Activated T-helper 2 cell treated with anti-CD3 and anti-CD28 coated beads, Interferon-gamma antibody, Interleukin-2, Interleukin-4, amounts not matched to agents 10 μg/mL and 5 μg/mL and 100 μg/mL, durations not matched to agents 14 hours and 24 hours and 36 hours (primary cell): Measurements from ENCODE around the gene KPNA3. TPM values are rescaled to one million over a fixed set of nuclear protein-coding genes. Genes with fewer than 3 reads are reported as not detected.

Source experiments
- DNase-seq: peaks from one replicate; pipeline ENCODE4 v3.0.0; 2021; ENCODE audit warnings: low spot score
- H3K27ac Mint-ChIP-seq: one replicate; pipeline ENCODE4 v1.8.0; 2021; ENCODE audit warnings: mixed read lengths
- H3K27me3 Mint-ChIP-seq: one replicate; pipeline ENCODE4 v1.8.0; 2021; ENCODE audit warnings: low read depth, mixed read lengths
- H3K36me3 Mint-ChIP-seq: one replicate; pipeline ENCODE4 v1.8.0; 2021; ENCODE audit warnings: low read depth, mixed read lengths
- H3K4me1 Mint-ChIP-seq: one replicate; pipeline ENCODE4 v1.8.0; 2021; ENCODE audit warnings: low read depth, mixed read lengths
- H3K4me3 Mint-ChIP-seq: one replicate; pipeline ENCODE4 v1.8.0; 2021; ENCODE audit warnings: low read depth, mild to moderate bottlenecking, moderate library complexity, mixed read lengths
- H3K9me3 Mint-ChIP-seq: one replicate; pipeline ENCODE4 v1.8.0; 2021; ENCODE audit warnings: mixed read lengths
- intact Hi-C: fragments of 100-400 bp; cut with micrococcal nuclease; formaldehyde crosslinking; loops from one replicate; pipeline ENCODE4 v1.15.1; 2023
- total RNA-seq: library from RNA; stranded (reverse); gene quantifications from 2 replicates; pipeline ENCODE4 v1.2.3, GENCODE V29; 2022

Gene KPNA3
- total RNA-seq, 1 donor from 2014 or later, result 46.1 TPM

- peaks cover 18% of the 10 kb centered on the region for H3K36me3 Mint-ChIP-seq
- H3K4me1 Mint-ChIP-seq, result peaks cover 9% of the 10 kb centered on the region
- H3K27ac Mint-ChIP-seq, result no peak overlapping the region
- H3K27me3 Mint-ChIP-seq, result no peaks in the 10 kb centered on the region
- H3K4me3 Mint-ChIP-seq, result no peak overlapping the region
- intact Hi-C loops, result no loop called here
- H3K9me3 Mint-ChIP-seq, result no peaks in the 10 kb centered on the region
- no peak for DNase-seq
Observed at GRCh38 chr13:49679246-49679645, 113.2 kb downstream of the KPNA3 start.

DNA sequence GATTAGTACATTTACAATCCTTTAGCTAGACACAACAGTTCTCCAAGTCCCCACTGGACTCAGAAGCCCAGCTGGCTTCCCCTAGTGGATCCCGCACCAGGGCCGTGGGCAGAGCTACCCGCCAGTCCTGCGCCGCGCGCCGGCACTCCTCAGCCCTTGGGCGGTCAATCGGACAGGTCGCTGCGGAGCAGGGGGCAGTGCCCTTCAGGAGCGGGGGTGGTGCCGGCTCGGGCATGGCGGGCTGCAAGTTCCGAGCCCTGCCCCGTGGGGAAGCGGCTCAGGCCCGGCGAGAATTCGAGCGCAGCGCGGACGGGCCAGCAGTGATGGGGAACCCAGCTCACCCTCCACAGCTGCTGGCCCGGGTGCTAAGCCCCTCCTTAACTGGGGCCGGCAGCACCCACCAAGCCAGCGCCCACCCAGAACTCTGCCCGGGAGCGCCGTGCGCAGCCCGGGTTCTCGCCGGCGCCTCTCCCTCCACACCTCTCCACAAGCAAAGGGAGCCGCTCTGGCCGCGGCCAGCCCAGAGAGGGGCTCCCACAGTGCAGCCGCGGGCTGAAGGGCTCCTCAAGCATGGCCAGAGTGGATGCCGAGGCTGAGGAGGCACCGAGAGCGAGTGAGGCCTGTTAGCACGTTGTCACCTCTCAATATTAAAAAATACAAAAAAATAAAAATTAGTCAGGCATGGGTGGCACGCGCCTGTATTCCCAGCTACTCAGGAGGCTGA is 114.1 kb downstream of the KPNA3 start:
- Mint-ChIP-seq H3K27me3 (no peaks in the 10 kb centered on the region), H3K36me3 (peaks cover 19% of the 10 kb centered on the region), H3K4me3 (no peak overlapping the region), H3K9me3 (no peaks in the 10 kb centered on the region), H3K27ac (no peak overlapping the region), H3K4me1 (peaks cover 3% of the 10 kb centered on the region)
- intact Hi-C loops, result no loop called here
- no peak for DNase-seq

DNA sequence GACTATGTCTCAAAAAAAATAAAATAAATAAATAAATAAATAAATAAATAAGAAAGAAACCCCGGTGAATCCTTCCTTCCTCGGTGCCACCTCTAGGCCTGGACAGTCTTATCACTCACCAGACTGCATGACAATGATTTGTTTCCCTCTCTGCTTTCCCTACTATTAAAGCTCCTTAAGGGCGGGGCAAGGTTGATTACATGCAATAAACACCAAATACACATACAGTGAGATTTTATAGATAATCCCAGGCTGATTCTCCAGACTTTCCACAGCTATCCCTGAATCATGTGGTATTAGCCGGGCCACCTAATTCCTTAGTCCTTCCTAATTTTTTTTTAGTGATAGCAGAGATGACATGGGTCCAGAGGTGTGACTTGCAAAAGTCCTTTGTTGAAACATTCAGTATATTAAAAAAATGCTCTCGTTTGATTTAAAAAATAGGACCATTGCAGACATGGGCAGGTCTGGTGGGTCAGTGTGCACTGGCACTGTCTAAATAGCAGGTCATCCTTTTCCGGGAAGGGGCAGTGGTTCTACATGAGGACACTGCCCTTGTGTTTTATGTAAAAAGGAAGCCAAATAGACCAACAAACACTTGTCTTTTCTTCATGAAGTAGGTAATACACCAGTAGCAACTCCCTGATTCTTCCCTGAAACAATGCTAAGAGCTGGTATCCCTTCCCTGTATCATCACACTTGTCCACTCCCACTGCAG is 115.7 kb downstream of the KPNA3 start:
- no peaks in the 10 kb centered on the region for H3K9me3 Mint-ChIP-seq
- peaks cover 1% of the 10 kb centered on the region for H3K4me1 Mint-ChIP-seq
- H3K4me3 Mint-ChIP-seq, result no peak overlapping the region
- no peak overlapping the region for H3K27ac Mint-ChIP-seq
- no peak for DNase-seq
- H3K27me3 Mint-ChIP-seq, result no peaks in the 10 kb centered on the region
- intact Hi-C loops, result no loop called here
- peaks cover 22% of the 10 kb centered on the region for H3K36me3 Mint-ChIP-seq

- Mint-ChIP-seq H3K36me3 (peaks cover 38% of the 10 kb centered on the region), H3K27ac (no peak overlapping the region), H3K9me3 (no peaks in the 10 kb centered on the region), H3K4me1 (peaks cover 2% of the 10 kb centered on the region), H3K4me3 (no peak overlapping the region), H3K27me3 (no peaks in the 10 kb centered on the region)
- intact Hi-C loops, result no loop called here
- no peak for DNase-seq
Observed at GRCh38 chr13:49670828-49671227, 121.7 kb downstream of the KPNA3 start.

GRCh38 chr13:49669735-49670309 is 122.7 kb downstream of the KPNA3 start:
- Mint-ChIP-seq H3K9me3 (no peaks in the 10 kb centered on the region), H3K4me3 (no peak overlapping the region), H3K36me3 (peaks cover 34% of the 10 kb centered on the region), H3K27ac (no peak overlapping the region), H3K4me1 (peaks cover 2% of the 10 kb centered on the region), H3K27me3 (no peaks in the 10 kb centered on the region)
- no peak for DNase-seq
- intact Hi-C loops, result loop anchor here (5.0 kb wide), 1 partner anchor 177 kb away; no protein-coding TSS in a partner anchor

DNA sequence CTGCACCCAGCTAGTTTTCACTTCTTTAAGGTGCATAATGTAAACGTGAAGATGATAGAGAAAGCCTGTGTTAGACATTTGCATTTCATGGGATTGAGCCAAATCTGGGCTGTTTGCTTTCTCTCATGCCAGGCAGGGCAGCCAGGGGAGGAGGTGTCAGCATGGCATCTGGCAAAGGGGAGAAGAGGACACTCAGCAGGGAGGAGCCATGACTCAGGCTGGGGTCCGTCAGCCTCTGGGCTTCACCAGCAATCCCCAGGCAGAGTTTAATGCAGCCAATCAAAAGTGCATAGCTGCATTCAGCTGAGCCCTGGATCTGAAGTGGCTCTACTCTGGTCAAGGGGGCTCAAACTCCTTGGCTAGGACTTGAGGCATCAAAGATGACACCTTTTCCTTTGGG is 124.7 kb downstream of the KPNA3 start:
- Mint-ChIP-seq H3K27me3 (no peaks in the 10 kb centered on the region), H3K9me3 (no peaks in the 10 kb centered on the region), H3K36me3 (peaks cover 31% of the 10 kb centered on the region), H3K4me3 (no peak overlapping the region), H3K4me1 (peaks cover 2% of the 10 kb centered on the region), H3K27ac (no peak overlapping the region)
- intact Hi-C loops, result loop anchor here (5.0 kb wide), 1 partner anchor 180 kb away; no protein-coding TSS in a partner anchor
- no peak for DNase-seq

DNA sequence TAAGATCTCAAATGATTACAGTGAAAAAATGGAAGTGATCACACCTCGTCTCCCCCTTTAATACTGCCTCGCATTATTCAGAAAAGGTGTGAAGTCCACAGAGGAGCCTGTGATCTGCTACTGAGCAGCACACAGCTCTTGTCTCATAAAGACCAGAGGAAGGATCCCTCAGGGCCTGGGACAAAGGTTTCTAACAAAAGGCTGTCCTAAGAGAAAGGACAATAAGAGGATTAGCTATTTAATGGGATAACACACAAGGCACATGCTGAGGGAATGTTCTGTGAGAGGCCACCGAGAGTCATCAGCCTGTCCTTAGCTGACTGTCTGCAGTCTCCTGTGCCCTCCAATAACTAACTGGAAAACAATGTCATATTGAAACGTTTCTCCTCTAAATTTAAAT is 127.9 kb downstream of the KPNA3 start:
- peaks cover 41% of the 10 kb centered on the region for H3K36me3 Mint-ChIP-seq
- peaks cover under 1% of the 10 kb centered on the region for H3K4me1 Mint-ChIP-seq
- no peak overlapping the region for H3K4me3 Mint-ChIP-seq
- intact Hi-C loops, result loop anchor here (5.0 kb wide), 1 partner anchor 183 kb away; no protein-coding TSS in a partner anchor
- H3K27ac Mint-ChIP-seq, result no peak overlapping the region
- H3K27me3 Mint-ChIP-seq, result no peaks in the 10 kb centered on the region
- no peaks in the 10 kb centered on the region for H3K9me3 Mint-ChIP-seq
- no peak for DNase-seq

GRCh38 chr13:49657241-49657641 is 135.2 kb downstream of the KPNA3 start:
- Mint-ChIP-seq H3K27ac (no peak overlapping the region), H3K9me3 (no peaks in the 10 kb centered on the region), H3K4me1 (peaks cover 2% of the 10 kb centered on the region), H3K36me3 (peaks cover 17% of the 10 kb centered on the region), H3K27me3 (no peaks in the 10 kb centered on the region), H3K4me3 (no peak overlapping the region)
- DNase-seq, result no peak
- intact Hi-C loops, result no loop called here

- Mint-ChIP-seq H3K36me3 (peaks cover 9% of the 10 kb centered on the region), H3K27ac (no peak overlapping the region), H3K27me3 (no peaks in the 10 kb centered on the region), H3K4me1 (peaks cover 2% of the 10 kb centered on the region), H3K9me3 (no peaks in the 10 kb centered on the region), H3K4me3 (no peak overlapping the region)
- intact Hi-C loops, result no loop called here
- DNase-seq, result no peak
Observed at GRCh38 chr13:49655906-49656305, 136.6 kb downstream of the KPNA3 start.

DNA sequence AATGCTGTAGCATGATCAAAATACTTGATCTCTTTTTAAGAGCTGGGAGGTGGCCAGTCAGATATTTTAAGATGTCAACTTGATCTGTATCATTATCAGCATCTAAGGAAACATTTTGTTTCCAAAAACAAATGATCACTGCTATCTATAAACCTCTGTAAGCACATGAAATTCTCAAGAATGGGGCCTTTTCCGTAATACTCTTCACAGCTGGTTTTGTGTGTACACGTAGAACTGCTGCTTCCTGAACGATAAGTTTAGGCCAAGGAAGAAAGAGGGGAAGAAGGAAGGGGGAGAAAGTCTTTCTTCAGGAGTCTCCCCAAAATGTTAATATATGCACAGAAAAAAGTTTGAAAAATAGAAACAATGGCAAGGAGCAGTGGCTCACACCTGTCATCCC is 138.5 kb downstream of the KPNA3 start:
- DNase-seq, result no peak
- intact Hi-C loops, result no loop called here
- peaks cover 4% of the 10 kb centered on the region for H3K36me3 Mint-ChIP-seq

DNA sequence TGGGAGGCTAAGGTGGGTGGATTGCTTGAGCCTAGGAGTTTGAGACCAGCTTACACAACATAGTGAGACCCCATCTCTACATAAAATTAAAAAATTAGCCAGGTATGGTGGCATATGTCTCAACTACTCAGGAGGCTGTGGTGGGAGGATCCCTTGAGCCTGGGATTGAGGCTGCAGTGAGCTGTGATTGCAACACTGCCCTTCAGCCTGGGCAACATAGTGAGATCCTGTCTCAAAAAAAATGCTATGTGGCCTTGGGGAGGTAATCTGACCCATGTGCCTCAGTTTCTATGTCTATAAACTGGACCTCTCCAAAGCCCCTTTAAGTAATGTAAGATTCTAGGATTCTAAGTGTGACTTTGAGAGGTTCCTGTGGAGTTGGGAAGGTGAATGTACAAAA is 139.0 kb downstream of the KPNA3 start:
- DNase-seq, result no peak
- Mint-ChIP-seq H3K36me3 (no peaks in the 10 kb centered on the region), H3K27me3 (no peaks in the 10 kb centered on the region), H3K4me3 (no peak overlapping the region), H3K4me1 (peaks cover 2% of the 10 kb centered on the region), H3K9me3 (no peaks in the 10 kb centered on the region), H3K27ac (no peak overlapping the region)
- intact Hi-C loops, result no loop called here

More for the DNA sequence above, 138.5 kb downstream of the KPNA3 start:
- Mint-ChIP-seq H3K9me3 (no peaks in the 10 kb centered on the region), H3K27me3 (no peaks in the 10 kb centered on the region), H3K4me3 (no peak overlapping the region), H3K4me1 (peaks cover 2% of the 10 kb centered on the region), H3K27ac (no peak overlapping the region)

GRCh38 chr13:49652355-49653305 is 139.9 kb downstream of the KPNA3 start:
- peaks cover 2% of the 10 kb centered on the region for H3K4me1 Mint-ChIP-seq
- intact Hi-C loops, result loop anchor here (1.0 kb wide), 1 partner anchor 196 kb away; no protein-coding TSS in a partner anchor
- DNase-seq, result no peak
- no peaks in the 10 kb centered on the region for H3K9me3 Mint-ChIP-seq
- H3K36me3 Mint-ChIP-seq, result no peaks in the 10 kb centered on the region
- no peak overlapping the region for H3K4me3 Mint-ChIP-seq
- H3K27me3 Mint-ChIP-seq, result no peaks in the 10 kb centered on the region
- H3K27ac Mint-ChIP-seq, result no peak overlapping the region
